Kidney tubule cell (primary cell): ENCODE data around the gene FILIP1L.

Experiments used
- DNase-seq: peaks from one replicate; pipeline ENCODE4 v3.0.0-alpha.2; 2018; ENCODE audit warnings: low spot score

FILIP1L gene

GRCh38 chr3:100009276-100010086 lies 104.8 kb downstream of the FILIP1L start:
- DNase-seq, result peak; percentile 16

GRCh38 chr3:100008081-100008698 lies 106.1 kb downstream of the FILIP1L start:
- DNase-seq, result no peak

- no peak for DNase-seq
Measured at GRCh38 chr3:100007313-100007712, 107.0 kb downstream of the FILIP1L start.

GRCh38 chr3:100006570-100007271 lies 107.6 kb downstream of the FILIP1L start:
- DNase-seq, result peak; percentile 44

GRCh38 chr3:100005665-100006393 lies 108.5 kb downstream of the FILIP1L start:
- DNase-seq, result no peak

- peak; percentile 17 for DNase-seq
Measured at GRCh38 chr3:100004931-100005330, 109.4 kb downstream of the FILIP1L start.

- no peak for DNase-seq
Measured at GRCh38 chr3:100003609-100004503, 110.4 kb downstream of the FILIP1L start.

GRCh38 chr3:100002599-100003350 lies 111.5 kb downstream of the FILIP1L start:
- peak; percentile 99 for DNase-seq

GRCh38 chr3:100001526-100002270 lies 112.6 kb downstream of the FILIP1L start:
- DNase-seq, result peak; percentile 4

GRCh38 chr3:100001083-100001482 lies 113.2 kb downstream of the FILIP1L start:
- DNase-seq, result no peak

GRCh38 chr3:99999536-99999935 lies 114.8 kb downstream of the FILIP1L start:
- DNase-seq, result peak; percentile 16

- DNase-seq, result no peak
Measured at GRCh38 chr3:99997293-99997692, 117.0 kb downstream of the FILIP1L start.

GRCh38 chr3:99990179-99990578 lies 124.1 kb downstream of the FILIP1L start:
- DNase-seq, result no peak

- no peak for DNase-seq
Measured at GRCh38 chr3:99984668-99985067, 129.6 kb downstream of the FILIP1L start.

GRCh38 chr3:99984139-99984538 lies 130.2 kb downstream of the FILIP1L start:
- no peak for DNase-seq

- DNase-seq, result no peak
Measured at GRCh38 chr3:99982650-99983049, 131.7 kb downstream of the FILIP1L start.

- DNase-seq, result no peak
Measured at GRCh38 chr3:99981138-99981537, 133.2 kb downstream of the FILIP1L start.

- no peak for DNase-seq
Measured at GRCh38 chr3:99980606-99981005, 133.7 kb downstream of the FILIP1L start.

- DNase-seq, result no peak
Measured at GRCh38 chr3:99978221-99978620, 136.1 kb downstream of the FILIP1L start.

GRCh38 chr3:99976584-99976983 lies 137.7 kb downstream of the FILIP1L start:
- no peak for DNase-seq
